ENCODE results near the gene SHANK3.

DNA sequence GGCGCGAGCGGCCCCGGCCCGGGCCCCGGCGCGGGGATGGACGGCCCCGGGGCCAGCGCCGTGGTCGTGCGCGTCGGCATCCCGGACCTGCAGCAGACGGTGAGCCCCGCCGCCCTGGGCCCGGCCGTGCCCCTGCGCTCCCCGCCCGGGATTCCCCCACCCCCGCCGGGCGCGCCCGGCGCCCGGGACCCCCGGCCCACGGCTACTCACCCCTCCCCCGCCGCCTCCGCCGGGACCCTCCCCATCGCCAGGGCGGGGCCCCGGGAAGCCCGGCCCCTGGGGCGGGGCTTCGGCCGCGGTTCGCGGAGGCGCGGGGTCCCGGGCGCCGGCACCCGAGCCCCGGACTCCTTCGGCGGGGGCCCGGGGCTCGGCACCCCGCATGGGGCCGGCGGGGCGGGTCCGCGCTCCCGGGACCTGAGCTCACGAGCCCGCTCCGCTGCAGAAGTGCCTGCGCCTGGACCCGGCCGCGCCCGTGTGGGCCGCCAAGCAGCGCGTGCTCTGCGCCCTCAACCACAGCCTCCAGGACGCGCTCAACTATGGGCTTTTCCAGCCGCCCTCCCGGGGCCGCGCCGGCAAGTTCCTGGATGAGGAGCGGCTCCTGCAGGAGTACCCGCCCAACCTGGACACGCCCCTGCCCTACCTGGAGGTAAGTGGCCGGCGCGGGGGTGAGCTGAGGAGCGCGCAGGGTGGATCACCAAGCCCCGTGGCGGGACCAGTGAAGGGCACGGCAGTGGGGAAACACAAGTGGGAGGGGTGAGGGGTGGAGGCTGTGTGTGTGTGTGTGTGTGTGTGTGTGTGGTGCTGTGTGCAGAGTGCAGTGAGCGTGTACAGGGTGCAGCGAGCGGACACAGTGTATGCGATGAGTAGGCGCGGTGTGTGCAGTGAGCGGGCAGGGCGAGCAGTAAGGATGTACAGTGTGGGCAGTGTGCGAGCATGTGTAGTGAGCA, 2.3 kb downstream of the SHANK3 start:
- TF ChIP-seq CTCF (IDR thresholded peaks at IDR 0.05) (no peak), EZH2 (IDR thresholded peaks at IDR 0.05; ENCODE audit: borderline replicate concordance, insufficient read depth, low read depth, low read length, poor library complexity, severe bottlenecking) (no peak)
